Testis (tissue), 2 donors: ENCODE results near the gene IER5.

Experiments used
- POLR2A ChIP-seq: fragments of 450-650 bp; IDR thresholded peaks from one replicate; pipeline ENCODE4 v1.6.1; 2017; ENCODE audit warnings: antibody characterized with exemption, mild to moderate bottlenecking, moderate library complexity
- TF ChIP-seq, protein P1 (sequence below), 3 experiments: fragments of 450-650 bp in 2 of 3; fragments of 200-600 bp in 1 of 3; sonication (generic) in 1 of 3; IDR thresholded peaks; one replicate each; pipeline ENCODE4 v1.5.1; 2016 to 2019; ENCODE audit warnings: antibody characterized with exemption in 3 of 3, mild to moderate bottlenecking in 2 of 3, moderate library complexity in 1 of 3

DNA sequence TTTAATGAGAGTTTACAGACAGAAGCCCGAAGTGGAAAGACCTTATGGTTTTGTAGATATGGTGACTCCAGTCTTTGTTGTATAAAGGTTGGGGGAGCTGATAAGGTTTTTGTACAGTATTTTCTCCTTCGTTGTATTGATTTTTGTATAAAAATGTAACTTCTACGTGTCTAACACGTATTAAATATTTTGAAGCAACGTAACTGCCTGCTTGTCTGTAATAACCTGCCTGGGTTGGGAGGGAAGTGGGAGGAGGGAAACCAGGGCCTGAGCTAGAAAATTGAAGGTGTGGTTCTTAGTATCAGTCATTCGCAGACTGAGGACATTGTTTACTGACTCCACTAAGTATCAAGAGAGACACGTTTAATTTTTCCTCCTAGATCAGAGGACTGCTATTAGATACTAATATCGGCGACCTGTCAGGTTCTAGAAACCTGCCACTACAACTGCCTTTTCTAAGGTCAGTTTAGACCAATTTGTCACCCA lies 2.2 kb downstream of the IER5 start:
- TF ChIP-seq, protein P1, sequence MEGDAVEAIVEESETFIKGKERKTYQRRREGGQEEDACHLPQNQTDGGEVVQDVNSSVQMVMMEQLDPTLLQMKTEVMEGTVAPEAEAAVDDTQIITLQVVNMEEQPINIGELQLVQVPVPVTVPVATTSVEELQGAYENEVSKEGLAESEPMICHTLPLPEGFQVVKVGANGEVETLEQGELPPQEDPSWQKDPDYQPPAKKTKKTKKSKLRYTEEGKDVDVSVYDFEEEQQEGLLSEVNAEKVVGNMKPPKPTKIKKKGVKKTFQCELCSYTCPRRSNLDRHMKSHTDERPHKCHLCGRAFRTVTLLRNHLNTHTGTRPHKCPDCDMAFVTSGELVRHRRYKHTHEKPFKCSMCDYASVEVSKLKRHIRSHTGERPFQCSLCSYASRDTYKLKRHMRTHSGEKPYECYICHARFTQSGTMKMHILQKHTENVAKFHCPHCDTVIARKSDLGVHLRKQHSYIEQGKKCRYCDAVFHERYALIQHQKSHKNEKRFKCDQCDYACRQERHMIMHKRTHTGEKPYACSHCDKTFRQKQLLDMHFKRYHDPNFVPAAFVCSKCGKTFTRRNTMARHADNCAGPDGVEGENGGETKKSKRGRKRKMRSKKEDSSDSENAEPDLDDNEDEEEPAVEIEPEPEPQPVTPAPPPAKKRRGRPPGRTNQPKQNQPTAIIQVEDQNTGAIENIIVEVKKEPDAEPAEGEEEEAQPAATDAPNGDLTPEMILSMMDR (IDR thresholded peaks at IDR 0.05) = no peak
- TF ChIP-seq POLR2A = no peak
